Esophagus muscularis mucosa (tissue), 4 donors: ENCODE results near the gene BMPR1B. TPM values are rescaled to one million over a fixed set of nuclear protein-coding genes. Genes with fewer than 3 reads are reported as not detected.

Source experiments
- DNase-seq: peaks from one replicate; pipeline ENCODE4 v3.0.0-alpha.2; 2017; ENCODE audit errors: extremely low spot score
- H3K27ac ChIP-seq, 4 donors: fragments of 200-600 bp; sonication (generic); replicated peaks in 1 of 4; 1 replicate in 3 of 4; 2 replicates in 1 of 4; pipeline ENCODE4 v1.5.1; 2016 to 2019; ENCODE audit warnings: mild to moderate bottlenecking in 1 of 4
- H3K27me3 ChIP-seq, 4 donors: fragments of 200-600 bp; sonication (generic); one replicate each; pipeline versions ENCODE4 v1.5.1 to v1.6.0; 2016 to 2019
- H3K36me3 ChIP-seq, 4 donors: fragments of 200-600 bp; sonication (generic); one replicate each; pipeline ENCODE4 v1.5.1; 2016 to 2019
- H3K4me1 ChIP-seq, 4 donors: fragments of 200-600 bp; sonication (generic); one replicate each; pipeline ENCODE4 v1.5.1; 2016 to 2019
- H3K4me3 ChIP-seq, 4 donors: fragments of 200-600 bp; sonication (generic); 1 replicate in 2 of 4; 2 replicates in 2 of 4; pipeline ENCODE4 v1.5.1; 2016 to 2019; ENCODE audit warnings: mild to moderate bottlenecking in 4 of 4, moderate library complexity in 1 of 4
- H3K9me3 ChIP-seq, 4 donors: fragments of 200-600 bp; sonication (generic); 1 replicate in 3 of 4; 2 replicates in 1 of 4; pipeline ENCODE4 v1.5.1; 2016 to 2019
- CTCF ChIP-seq, 3 experiments: fragments of 200-600 bp in 2 of 3; fragments of 450-650 bp in 1 of 3; sonication (generic) in 2 of 3; IDR thresholded peaks; one replicate each; pipeline ENCODE4 v1.5.1; 2017 to 2019; ENCODE audit warnings: antibody characterized with exemption in 3 of 3, mild to moderate bottlenecking in 2 of 3, moderate library complexity in 1 of 3
- EP300 ChIP-seq: sonication (generic); formaldehyde crosslinking; IDR thresholded peaks from one replicate; pipeline ENCODE4 v1.6.1; 2017; ENCODE audit warnings: antibody characterized with exemption
- POLR2A ChIP-seq: fragments of 450-650 bp; IDR thresholded peaks from one replicate; pipeline ENCODE4 v1.6.1; 2017; ENCODE audit warnings: antibody characterized with exemption, moderate library complexity, mild to moderate bottlenecking, low read depth
- POLR2AphosphoS5 ChIP-seq, 2 donors: sonication (generic); formaldehyde crosslinking; IDR thresholded peaks; one replicate each; pipeline ENCODE4 v1.6.1; 2017; ENCODE audit warnings: antibody characterized with exemption in 2 of 2
- WGBS: methylation state at CpG from one replicate; pipeline ENCODE4 v1.1.5; 2018; 5-methylcytosine and 5-hydroxymethylcytosine counted together
- intact Hi-C: fragments of 100-400 bp; cut with DNase I; formaldehyde crosslinking; loops from one replicate; pipeline ENCODE4 v1.15.1; 2023
- total RNA-seq, 4 donors: library from RNA; depleted of rRNA; stranded (reverse); fragments of >200 nt; gene quantifications; one replicate each; pipeline versions ENCODE4 v1.1.0 to v1.2.1, GENCODE V29; 2016

BMPR1B gene
- total RNA-seq, 4 donors from 2014 or later: 11.3 to 22.0 (median 17.6) TPM

GRCh38 chr4:94911106-94911505 is 153.4 kb downstream of the BMPR1B start:
- Histone ChIP-seq H3K4me1 (peaks cover 0 to 2% (median 0%) of the 10 kb centered on the region in 4 donors), H3K9me3 (peaks cover 0 to 3% (median 0%) of the 10 kb centered on the region in 4 donors), H3K4me3 (no peak overlapping the region), H3K36me3 (no peaks in the 10 kb centered on the region), H3K27me3 (no peaks in the 10 kb centered on the region), H3K27ac (no peak overlapping the region)
- TF ChIP-seq CTCF (IDR thresholded peaks at IDR 0.05) (no peak), POLR2A (no peak), EP300 (no peak), POLR2AphosphoS5 (IDR thresholded peaks at IDR 0.05) (no peak)
- WGBS: 91% methylated on average over 1 of the region's 1 CpG
- no peak for DNase-seq
- intact Hi-C loops: no loop called here

- WGBS: 88% methylated on average over 2 of the region's 2 CpGs
- Histone ChIP-seq H3K4me1 (no peaks in the 10 kb centered on the region), H3K27ac (no peak overlapping the region), H3K36me3 (no peaks in the 10 kb centered on the region), H3K9me3 (peaks cover 0 to 15% (median 5%) of the 10 kb centered on the region in 4 donors), H3K27me3 (no peaks in the 10 kb centered on the region), H3K4me3 (no peak overlapping the region)
- no peak for TF ChIP-seq POLR2AphosphoS5 (IDR thresholded peaks at IDR 0.05)
- TF ChIP-seq POLR2A: no peak
- no peak for TF ChIP-seq CTCF (IDR thresholded peaks at IDR 0.05)
- TF ChIP-seq EP300: no peak
- DNase-seq: no peak
- intact Hi-C loops: no loop called here
Observed at GRCh38 chr4:94912606-94913005, 154.9 kb downstream of the BMPR1B start.

GRCh38 chr4:94913316-94913715 is 155.6 kb downstream of the BMPR1B start:
- no peak for DNase-seq
- Histone ChIP-seq H3K27me3 (no peaks in the 10 kb centered on the region), H3K36me3 (no peaks in the 10 kb centered on the region), H3K4me1 (no peaks in the 10 kb centered on the region), H3K27ac (no peak overlapping the region), H3K4me3 (no peak overlapping the region), H3K9me3 (peaks cover 0 to 15% (median 5%) of the 10 kb centered on the region in 4 donors)
- no peak for TF ChIP-seq EP300
- no peak for TF ChIP-seq POLR2AphosphoS5 (IDR thresholded peaks at IDR 0.05)
- no peak for TF ChIP-seq CTCF (IDR thresholded peaks at IDR 0.05)
- no peak for TF ChIP-seq POLR2A
- intact Hi-C loops: no loop called here
- 77% methylated on average over 1 of the region's 1 CpG for WGBS

- no peak overlapping the region for H3K27ac ChIP-seq
Observed at GRCh38 chr4:94917146-94917545, 159.4 kb downstream of the BMPR1B start.

More at GRCh38 chr4:94917146-94917545, 159.4 kb downstream of the BMPR1B start:
- WGBS: 88% methylated on average over 1 of the region's 2 CpGs
- H3K4me1 ChIP-seq: peaks cover 0 to 6% (median 2%) of the 10 kb centered on the region in 4 donors
- H3K27me3 ChIP-seq: no peaks in the 10 kb centered on the region
- TF ChIP-seq EP300: no peak
- TF ChIP-seq CTCF (IDR thresholded peaks at IDR 0.05): no peak
- no peak for TF ChIP-seq POLR2AphosphoS5 (IDR thresholded peaks at IDR 0.05)
- TF ChIP-seq POLR2A: no peak
- no peak for DNase-seq
- H3K9me3 ChIP-seq: peaks cover 0 to 15% (median 5%) of the 10 kb centered on the region in 4 donors
- H3K36me3 ChIP-seq: no peaks in the 10 kb centered on the region
- intact Hi-C loops: no loop called here
- no peak overlapping the region for H3K4me3 ChIP-seq
